GM10847 (cell line): Measurements from ENCODE around the gene HSD11B2.

Experiments used
- POLR2A ChIP-seq: IDR thresholded peaks from 2 replicates; pipeline ENCODE4 v1.6.1; 2011; ENCODE audit not compliant: insufficient read length; ENCODE audit errors: extremely low read depth

Gene HSD11B2

GRCh38 chr16:67421030-67421429 lies 9.9 kb upstream of the HSD11B2 start:
- no peak for TF ChIP-seq POLR2A

- TF ChIP-seq POLR2A: no peak
Observed at GRCh38 chr16:67423015-67423414, 7.9 kb upstream of the HSD11B2 start.

- TF ChIP-seq POLR2A: no peak
Observed at GRCh38 chr16:67423611-67424260, 7.2 kb upstream of the HSD11B2 start.

GRCh38 chr16:67424261-67424615 lies 6.7 kb upstream of the HSD11B2 start:
- no peak for TF ChIP-seq POLR2A

GRCh38 chr16:67425061-67425460 lies 5.9 kb upstream of the HSD11B2 start:
- TF ChIP-seq POLR2A: no peak

- TF ChIP-seq POLR2A: no peak
Observed at GRCh38 chr16:67425580-67425979, 5.3 kb upstream of the HSD11B2 start.

- TF ChIP-seq POLR2A: no peak
Observed at GRCh38 chr16:67426022-67426421, 4.9 kb upstream of the HSD11B2 start.

GRCh38 chr16:67426950-67427349 lies 4.0 kb upstream of the HSD11B2 start:
- TF ChIP-seq POLR2A: no peak

- no peak for TF ChIP-seq POLR2A
Observed at GRCh38 chr16:67428146-67428731, 2.7 kb upstream of the HSD11B2 start.

GRCh38 chr16:67429053-67429798 lies 1.7 kb upstream of the HSD11B2 start:
- no peak for TF ChIP-seq POLR2A

GRCh38 chr16:67429799-67430503 lies 970 bp upstream of the HSD11B2 start:
- no peak for TF ChIP-seq POLR2A

- TF ChIP-seq POLR2A: no peak
Observed at GRCh38 chr16:67430504-67430976, 381 bp upstream of the HSD11B2 start.

GRCh38 chr16:67431775-67432505 lies 1.0 kb downstream of the HSD11B2 start:
- no peak for TF ChIP-seq POLR2A

- TF ChIP-seq POLR2A: no peak
Observed at GRCh38 chr16:67432506-67432890, 1.6 kb downstream of the HSD11B2 start.

- TF ChIP-seq POLR2A: no peak
Observed at GRCh38 chr16:67433131-67433719, 2.3 kb downstream of the HSD11B2 start.
